GM12873 (cell line): ENCODE results near the gene CNTNAP2.

ENCODE experiments used
- CTCF ChIP-seq: IDR thresholded peaks from 2 replicates; pipeline ENCODE4 v1.5.1; 2012; ENCODE audit warnings: low read depth, mild to moderate bottlenecking, moderate library complexity, low read length, control low read depth; ENCODE audit not compliant: insufficient read depth; ENCODE audit errors: missing control alignments

CNTNAP2 gene

GRCh38 chr7:146690987-146691386 lies 574.4 kb downstream of the CNTNAP2 start:
- no peak for TF ChIP-seq CTCF

GRCh38 chr7:146698995-146699610 lies 582.5 kb downstream of the CNTNAP2 start:
- no peak for TF ChIP-seq CTCF

- no peak for TF ChIP-seq CTCF
These were observed 583.5 kb downstream of the CNTNAP2 start for GRCh38 chr7:146700015-146700560.

GRCh38 chr7:146701166-146701565 lies 584.6 kb downstream of the CNTNAP2 start:
- TF ChIP-seq CTCF, result no peak

- TF ChIP-seq CTCF, result no peak
These were observed 586.3 kb downstream of the CNTNAP2 start for GRCh38 chr7:146702898-146703297.

- no peak for TF ChIP-seq CTCF
These were observed 592.9 kb downstream of the CNTNAP2 start for GRCh38 chr7:146709451-146710027.

- no peak for TF ChIP-seq CTCF
These were observed 596.6 kb downstream of the CNTNAP2 start for GRCh38 chr7:146713205-146713604.
